Skeletal muscle satellite cell (primary cell): ENCODE measurements around the gene TBC1D5.

ENCODE experiments used
- H3K27me3 ChIP-seq: 2 replicates; pipeline ENCODE4 v1.7.0; 2013; ENCODE audit warnings: low read length; ENCODE audit not compliant: control insufficient read depth, insufficient read depth
- H3K36me3 ChIP-seq: 2 replicates; pipeline ENCODE4 v1.7.0; 2013; ENCODE audit warnings: mild to moderate bottlenecking, control low read depth, low read length; ENCODE audit not compliant: insufficient read depth
- H3K4me1 ChIP-seq: 2 replicates; pipeline ENCODE4 v1.7.0; 2013; ENCODE audit warnings: low read length; ENCODE audit not compliant: control insufficient read depth, insufficient read depth
- H3K4me2 ChIP-seq: 2 replicates; pipeline ENCODE4 v1.7.0; 2013; ENCODE audit warnings: mild to moderate bottlenecking, low read length
- H3K4me3 ChIP-seq: 2 replicates; pipeline ENCODE4 v1.7.0; 2013; ENCODE audit warnings: low read length
- H3K9ac ChIP-seq: 2 replicates; pipeline ENCODE4 v1.7.0; 2013; ENCODE audit warnings: mild to moderate bottlenecking, low read depth, low read length, moderate library complexity
- H3K9me3 ChIP-seq: replicated peaks from 2 replicates; pipeline ENCODE4 v1.7.0; 2013; ENCODE audit warnings: mild to moderate bottlenecking, control low read depth, low read length

The TBC1D5 gene

GRCh38 chr3:17333893-17334292 is 408.5 kb downstream of the TBC1D5 start:
- H3K27me3 ChIP-seq: no peaks in the 10 kb centered on the region
- no peak overlapping the region for H3K4me3 ChIP-seq
- no peaks in the 10 kb centered on the region for H3K9me3 ChIP-seq
- no peaks in the 10 kb centered on the region for H3K36me3 ChIP-seq
- H3K4me2 ChIP-seq: no peak overlapping the region
- peaks cover 5% of the 10 kb centered on the region for H3K4me1 ChIP-seq
- no peak overlapping the region for H3K9ac ChIP-seq

GRCh38 chr3:17333446-17333845 is 409.0 kb downstream of the TBC1D5 start:
- Histone ChIP-seq H3K4me3 (no peak overlapping the region), H3K4me2 (no peak overlapping the region), H3K9ac (no peak overlapping the region), H3K27me3 (no peaks in the 10 kb centered on the region), H3K4me1 (peaks cover 5% of the 10 kb centered on the region), H3K36me3 (no peaks in the 10 kb centered on the region), H3K9me3 (no peaks in the 10 kb centered on the region)

- H3K4me3 ChIP-seq: no peak overlapping the region
- H3K27me3 ChIP-seq: no peaks in the 10 kb centered on the region
- no peaks in the 10 kb centered on the region for H3K36me3 ChIP-seq
- no peak overlapping the region for H3K9ac ChIP-seq
- no peak overlapping the region for H3K4me2 ChIP-seq
- no peaks in the 10 kb centered on the region for H3K4me1 ChIP-seq
- H3K9me3 ChIP-seq: no peaks in the 10 kb centered on the region
Measured at GRCh38 chr3:17330660-17331059, 411.8 kb downstream of the TBC1D5 start.

- Histone ChIP-seq H3K4me1 (no peaks in the 10 kb centered on the region), H3K36me3 (no peaks in the 10 kb centered on the region), H3K9ac (no peak overlapping the region), H3K27me3 (no peaks in the 10 kb centered on the region), H3K4me2 (no peak overlapping the region), H3K4me3 (no peak overlapping the region), H3K9me3 (no peaks in the 10 kb centered on the region)
Measured at GRCh38 chr3:17329927-17330326, 412.5 kb downstream of the TBC1D5 start.

- H3K4me1 ChIP-seq: no peaks in the 10 kb centered on the region
Measured at GRCh38 chr3:17322106-17322793, 420.2 kb downstream of the TBC1D5 start.

GRCh38 chr3:17320266-17320665 is 422.2 kb downstream of the TBC1D5 start:
- Histone ChIP-seq H3K9me3 (no peaks in the 10 kb centered on the region), H3K4me2 (no peak overlapping the region), H3K4me1 (no peaks in the 10 kb centered on the region), H3K9ac (no peak overlapping the region), H3K4me3 (no peak overlapping the region), H3K36me3 (no peaks in the 10 kb centered on the region), H3K27me3 (no peaks in the 10 kb centered on the region)

More at GRCh38 chr3:17322106-17322793, 420.2 kb downstream of the TBC1D5 start:
- no peaks in the 10 kb centered on the region for H3K36me3 ChIP-seq
- H3K4me2 ChIP-seq: no peak overlapping the region
- no peak overlapping the region for H3K9ac ChIP-seq
- H3K27me3 ChIP-seq: no peaks in the 10 kb centered on the region
- H3K4me3 ChIP-seq: no peak overlapping the region
- no peaks in the 10 kb centered on the region for H3K9me3 ChIP-seq

- Histone ChIP-seq H3K9ac (no peak overlapping the region), H3K4me1 (no peaks in the 10 kb centered on the region), H3K4me3 (no peak overlapping the region), H3K36me3 (no peaks in the 10 kb centered on the region), H3K9me3 (no peaks in the 10 kb centered on the region), H3K27me3 (no peaks in the 10 kb centered on the region), H3K4me2 (no peak overlapping the region)
Measured at GRCh38 chr3:17315897-17316296, 426.5 kb downstream of the TBC1D5 start.

GRCh38 chr3:17314171-17314570 is 428.3 kb downstream of the TBC1D5 start:
- H3K4me1 ChIP-seq: no peaks in the 10 kb centered on the region
- no peaks in the 10 kb centered on the region for H3K27me3 ChIP-seq
- H3K9me3 ChIP-seq: no peaks in the 10 kb centered on the region
- H3K36me3 ChIP-seq: no peaks in the 10 kb centered on the region
- no peak overlapping the region for H3K4me3 ChIP-seq
- no peak overlapping the region for H3K4me2 ChIP-seq
- no peak overlapping the region for H3K9ac ChIP-seq

- Histone ChIP-seq H3K4me1 (no peaks in the 10 kb centered on the region), H3K36me3 (no peaks in the 10 kb centered on the region), H3K27me3 (no peaks in the 10 kb centered on the region), H3K4me2 (no peak overlapping the region), H3K9ac (no peak overlapping the region), H3K9me3 (no peaks in the 10 kb centered on the region), H3K4me3 (no peak overlapping the region)
Measured at GRCh38 chr3:17313746-17314145, 428.7 kb downstream of the TBC1D5 start.

GRCh38 chr3:17310983-17311382 is 431.4 kb downstream of the TBC1D5 start:
- Histone ChIP-seq H3K9me3 (no peaks in the 10 kb centered on the region), H3K4me1 (no peaks in the 10 kb centered on the region), H3K4me3 (no peak overlapping the region), H3K9ac (no peak overlapping the region), H3K36me3 (no peaks in the 10 kb centered on the region), H3K27me3 (no peaks in the 10 kb centered on the region), H3K4me2 (no peak overlapping the region)

GRCh38 chr3:17307887-17308286 is 434.5 kb downstream of the TBC1D5 start:
- H3K9me3 ChIP-seq: no peaks in the 10 kb centered on the region
- no peak overlapping the region for H3K4me3 ChIP-seq
- no peaks in the 10 kb centered on the region for H3K36me3 ChIP-seq
- H3K27me3 ChIP-seq: no peaks in the 10 kb centered on the region
- H3K4me2 ChIP-seq: no peak overlapping the region
- no peak overlapping the region for H3K9ac ChIP-seq
- H3K4me1 ChIP-seq: peaks cover 1% of the 10 kb centered on the region

GRCh38 chr3:17307482-17307881 is 434.9 kb downstream of the TBC1D5 start:
- Histone ChIP-seq H3K4me2 (no peak overlapping the region), H3K27me3 (no peaks in the 10 kb centered on the region), H3K36me3 (no peaks in the 10 kb centered on the region), H3K4me3 (no peak overlapping the region), H3K9ac (no peak overlapping the region), H3K9me3 (no peaks in the 10 kb centered on the region), H3K4me1 (peaks cover 5% of the 10 kb centered on the region)
